BLaER1 (cell line): ENCODE data around the gene HYAL3.

Source experiments
- H3K27ac ChIP-seq: shearing (Covaris generic); formaldehyde crosslinking; 2 replicates; pipeline ENCODE4 v1.8.1; 2022
- H3K27me3 ChIP-seq: shearing (Covaris generic); formaldehyde crosslinking; 2 replicates; pipeline ENCODE4 v1.8.1; 2022
- H3K36me3 ChIP-seq: shearing (Covaris generic); formaldehyde crosslinking; 2 replicates; pipeline ENCODE4 v1.8.1; 2022
- H3K4me1 ChIP-seq: shearing (Covaris generic); formaldehyde crosslinking; 2 replicates; pipeline ENCODE4 v1.8.1; 2022
- H3K4me2 ChIP-seq: shearing (Covaris generic); formaldehyde crosslinking; 2 replicates; pipeline ENCODE4 v1.8.1; 2022
- H3K4me3 ChIP-seq: shearing (Covaris generic); formaldehyde crosslinking; 2 replicates; pipeline ENCODE4 v1.8.1; 2022
- H3K9ac ChIP-seq: shearing (Covaris generic); formaldehyde crosslinking; 2 replicates; pipeline ENCODE4 v1.8.1; 2022
- H3K9me3 ChIP-seq: shearing (Covaris generic); formaldehyde crosslinking; 2 replicates; pipeline ENCODE4 v1.8.1; 2022
- H4K20me1 ChIP-seq: shearing (Covaris generic); formaldehyde crosslinking; 2 replicates; pipeline ENCODE4 v1.8.1; 2022
- Cebpa-rat ChIP-seq: shearing (Covaris generic); IDR thresholded peaks from 2 replicates; pipeline ENCODE4 v1.8.1; 2022

HYAL3 gene

DNA sequence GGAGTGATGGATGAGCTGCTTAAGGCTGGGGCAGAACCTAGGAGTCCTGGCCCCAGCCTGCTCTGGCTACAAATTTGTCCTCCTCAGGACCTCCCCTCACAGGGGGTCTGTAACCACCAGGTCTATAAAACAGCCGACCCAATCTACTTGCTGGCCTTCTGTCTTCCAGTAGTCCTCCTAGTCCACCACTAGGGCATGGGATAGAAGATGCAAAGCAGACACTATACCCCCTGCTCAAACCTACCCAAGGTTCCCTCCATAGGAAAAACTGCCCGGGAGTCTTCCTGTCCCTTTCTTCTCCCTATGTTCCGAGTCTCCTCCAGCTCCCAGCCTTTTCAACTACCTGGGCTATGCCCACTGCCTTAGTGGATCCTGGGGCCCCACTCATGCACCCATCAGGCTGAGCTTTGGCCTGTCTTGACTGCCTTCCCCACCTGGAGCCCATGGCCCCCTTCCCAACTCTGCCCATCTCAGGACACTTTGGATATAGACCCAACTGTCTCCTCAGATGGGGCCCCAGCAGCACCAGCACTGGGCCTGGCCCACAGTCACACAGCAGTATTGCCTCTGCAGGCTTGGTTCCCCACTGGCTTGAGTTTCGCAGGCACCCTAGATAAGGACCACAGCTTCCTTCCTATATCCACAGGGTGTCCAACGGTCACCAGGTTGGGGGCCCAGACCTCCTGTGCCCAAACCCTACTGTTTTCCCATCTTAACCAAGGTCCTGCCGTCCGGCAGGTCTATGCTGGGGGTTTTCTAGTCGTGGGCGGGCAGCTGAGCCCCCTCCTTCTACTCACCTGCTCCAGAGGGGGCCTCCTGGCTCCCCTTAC, 1.1 kb downstream of the HYAL3 start:
- H3K27ac ChIP-seq = peak overlapping the region; percentile 82
- TF ChIP-seq Cebpa-rat = no peak
- H3K4me1 ChIP-seq = peaks cover 26% of the 10 kb centered on the region

DNA sequence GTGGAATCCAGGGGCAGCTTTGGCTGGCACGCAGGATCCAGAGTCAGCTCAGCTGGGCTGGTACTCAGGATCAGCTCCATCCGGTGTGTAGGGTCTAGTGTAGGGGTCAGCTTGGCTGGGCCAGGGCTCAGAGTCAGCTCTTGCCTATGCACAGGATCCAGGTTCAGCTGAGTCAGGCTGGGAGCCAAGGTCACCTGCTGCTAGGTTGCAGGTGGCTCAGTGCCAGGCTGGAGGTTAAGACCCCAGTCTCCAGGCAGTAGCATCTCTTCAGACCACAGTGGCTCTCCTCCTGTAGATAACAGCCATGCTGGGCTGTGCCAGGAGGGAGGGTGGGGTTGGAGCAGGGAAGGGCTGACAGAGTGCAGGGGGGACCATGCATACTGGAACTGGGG, 1.8 kb downstream of the HYAL3 start:
- Histone ChIP-seq H4K20me1 (0 out of 2 replicates have a peak, but pooled peaks cover 8% of the 10 kb centered on the region), H3K36me3 (peaks cover 8% of the 10 kb centered on the region; the same call in 1 of the 2 replicates), H3K27ac (no peak overlapping the region), H3K27me3 (no peaks in the 10 kb centered on the region), H3K4me2 (0 out of 2 replicates have a peak overlapping the region, but pooled peaks have one; percentile 96), H3K9me3 (no peaks in the 10 kb centered on the region), H3K4me3 (no peak overlapping the region), H3K9ac (no peak overlapping the region), H3K4me1 (peaks cover 32% of the 10 kb centered on the region)
- TF ChIP-seq Cebpa-rat = no peak

More for the DNA sequence above, 1.1 kb downstream of the HYAL3 start:
- H3K36me3 ChIP-seq = peaks cover 8% of the 10 kb centered on the region; the same call in 1 of the 2 replicates
- H3K27me3 ChIP-seq = no peaks in the 10 kb centered on the region
- H3K9ac ChIP-seq = peak overlapping the region; percentile 82; the same call in 1 of the 2 replicates
- no peaks in the 10 kb centered on the region for H3K9me3 ChIP-seq
- peak overlapping the region; percentile 78 for H3K4me3 ChIP-seq
- peak overlapping the region; percentile 96 for H3K4me2 ChIP-seq
- H4K20me1 ChIP-seq = 0 out of 2 replicates have a peak, but pooled peaks cover 8% of the 10 kb centered on the region

DNA sequence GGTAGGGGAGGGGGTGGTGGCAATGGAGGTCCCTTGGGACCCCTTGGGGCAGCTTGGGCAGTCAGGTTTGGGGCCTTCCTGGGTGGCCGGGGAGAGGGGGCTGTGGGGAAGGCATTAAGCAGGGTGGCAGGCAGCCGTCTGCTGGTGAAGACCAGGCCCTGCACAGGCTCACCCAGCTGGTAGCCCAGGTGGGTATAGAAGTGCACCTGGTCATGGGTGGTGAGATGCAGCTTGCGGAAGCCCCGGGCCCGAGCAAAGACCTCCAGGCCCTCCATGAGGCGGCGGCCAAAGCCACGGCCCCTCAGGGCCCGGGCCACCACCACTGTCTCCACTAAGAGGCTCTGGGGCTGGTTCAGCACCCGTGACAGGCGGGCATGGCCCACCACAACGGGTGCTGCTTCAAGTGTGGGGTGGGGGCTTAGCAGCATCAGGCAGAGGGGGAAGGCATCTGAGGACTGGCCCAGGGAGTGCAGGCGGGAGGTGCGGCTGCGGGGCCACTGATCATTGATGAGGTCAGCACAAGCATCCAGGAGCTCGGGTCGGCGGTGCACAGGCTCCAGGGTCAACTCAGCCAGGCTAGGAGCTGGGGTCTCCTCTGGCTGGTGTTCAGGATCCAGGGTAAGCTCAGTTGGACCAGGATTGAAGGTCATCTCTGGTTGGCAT, 2.4 kb downstream of the HYAL3 start:
- H3K9ac ChIP-seq = no peak overlapping the region
- no peak overlapping the region for H3K27ac ChIP-seq
- H3K9me3 ChIP-seq = no peaks in the 10 kb centered on the region
- no peaks in the 10 kb centered on the region for H3K27me3 ChIP-seq
- 0 out of 2 replicates have a peak, but pooled peaks cover 8% of the 10 kb centered on the region for H4K20me1 ChIP-seq
- no peak overlapping the region for H3K4me2 ChIP-seq
- TF ChIP-seq Cebpa-rat = no peak
- H3K4me3 ChIP-seq = no peak overlapping the region
- H3K4me1 ChIP-seq = peaks cover 32% of the 10 kb centered on the region
- peaks cover 8% of the 10 kb centered on the region; the same call in 1 of the 2 replicates for H3K36me3 ChIP-seq

DNA sequence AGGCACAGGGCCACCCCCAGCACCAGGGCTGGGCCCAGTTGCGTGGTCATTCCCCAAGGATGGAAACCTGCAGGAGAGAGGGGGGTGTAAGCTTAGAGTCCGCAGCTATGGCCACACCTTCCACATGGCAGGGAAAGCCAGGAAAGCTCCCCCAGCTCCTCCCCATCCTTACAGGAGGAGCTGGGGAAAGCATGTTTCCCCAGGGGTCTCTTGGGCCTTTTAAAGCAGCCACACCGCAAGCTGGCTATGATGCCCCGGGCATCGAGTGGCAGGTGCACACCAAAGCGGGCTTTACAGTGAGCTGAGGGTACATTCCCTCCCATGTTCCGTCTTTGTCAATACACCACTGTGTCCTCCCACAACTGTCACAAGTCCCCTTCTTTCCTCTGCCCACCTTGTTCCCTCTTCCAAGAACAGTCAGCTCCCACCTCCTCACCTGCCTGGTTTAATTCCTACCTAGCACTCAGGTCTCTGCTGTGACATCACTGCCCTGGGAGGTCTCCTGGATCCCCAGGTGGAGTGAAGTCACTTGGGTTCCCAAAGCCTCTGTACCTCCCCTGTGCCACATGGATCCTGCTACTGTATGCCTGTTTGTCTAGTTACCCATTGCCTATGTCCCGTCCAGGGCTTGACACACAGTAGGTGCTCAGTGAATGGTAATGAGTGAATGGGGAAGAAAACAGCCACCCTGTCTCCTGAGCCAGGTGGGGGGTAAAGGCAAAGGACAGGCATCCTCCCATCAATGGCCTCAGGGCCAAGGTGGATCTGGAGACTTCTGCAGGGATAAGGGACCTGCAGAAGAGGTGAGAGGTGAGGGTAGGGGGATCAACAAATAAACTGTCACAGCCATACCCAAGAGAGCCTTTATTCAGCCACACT, 3.4 kb downstream of the HYAL3 start:
- Histone ChIP-seq H3K9ac (no peak overlapping the region), H3K4me2 (no peak overlapping the region), H3K9me3 (no peaks in the 10 kb centered on the region), H4K20me1 (0 out of 2 replicates have a peak, but pooled peaks cover 8% of the 10 kb centered on the region), H3K27me3 (no peaks in the 10 kb centered on the region), H3K27ac (no peak overlapping the region), H3K4me1 (peaks cover 39% of the 10 kb centered on the region), H3K36me3 (peaks cover 8% of the 10 kb centered on the region), H3K4me3 (no peak overlapping the region)
- TF ChIP-seq Cebpa-rat = no peak

DNA sequence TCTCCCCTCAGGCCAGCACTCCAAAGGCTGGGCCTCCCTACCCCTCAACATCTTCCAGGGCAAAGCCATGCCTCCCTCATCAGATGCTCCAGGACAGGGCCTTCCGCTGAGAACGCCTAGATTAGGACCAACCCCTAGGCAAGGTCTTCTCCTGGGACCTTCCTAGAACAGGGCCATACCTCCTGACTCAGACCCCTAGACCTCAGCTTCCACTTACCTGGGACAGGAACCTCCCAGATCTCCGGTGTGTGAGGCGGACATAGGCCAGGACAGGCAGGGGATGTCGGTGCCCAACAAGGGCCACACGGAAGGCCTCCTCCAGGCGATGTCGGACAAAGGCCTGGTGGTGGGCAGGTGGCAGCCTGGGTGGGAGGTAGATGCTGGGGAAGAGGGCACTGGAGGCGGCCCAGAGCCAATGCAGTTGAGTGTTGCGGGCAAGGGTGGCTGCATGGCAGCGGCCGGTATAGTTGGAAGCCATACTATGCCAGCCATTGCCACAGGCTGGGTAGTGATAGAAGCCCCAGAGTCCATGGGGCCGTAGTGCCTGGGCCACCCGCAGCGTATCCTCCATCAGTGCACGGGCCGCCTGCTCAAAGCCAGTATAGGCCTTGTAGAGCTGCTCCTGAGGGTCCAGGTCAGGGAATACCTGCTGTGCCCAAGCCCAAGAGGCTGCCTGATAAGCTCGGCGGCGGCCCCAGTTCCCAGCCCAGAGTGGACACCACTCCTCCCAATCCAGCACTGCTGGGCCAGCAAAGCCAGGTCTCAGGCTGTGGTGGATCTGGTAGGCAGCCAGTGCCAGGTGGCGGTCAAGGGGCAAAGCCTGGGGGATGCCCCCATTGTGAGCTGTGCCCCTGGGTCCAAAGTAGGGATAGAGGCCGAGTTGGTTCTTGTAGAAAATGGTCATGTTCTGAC, 4.5 kb downstream of the HYAL3 start:
- Histone ChIP-seq H3K9me3 (no peaks in the 10 kb centered on the region), H3K27me3 (no peaks in the 10 kb centered on the region), H3K27ac (no peak overlapping the region), H3K4me2 (no peak overlapping the region), H3K36me3 (peaks cover 19% of the 10 kb centered on the region), H3K4me3 (no peak overlapping the region), H4K20me1 (peaks cover 8% of the 10 kb centered on the region; the same call in 1 of the 2 replicates), H3K9ac (no peak overlapping the region), H3K4me1 (peaks cover 37% of the 10 kb centered on the region)
- TF ChIP-seq Cebpa-rat = no peak

DNA sequence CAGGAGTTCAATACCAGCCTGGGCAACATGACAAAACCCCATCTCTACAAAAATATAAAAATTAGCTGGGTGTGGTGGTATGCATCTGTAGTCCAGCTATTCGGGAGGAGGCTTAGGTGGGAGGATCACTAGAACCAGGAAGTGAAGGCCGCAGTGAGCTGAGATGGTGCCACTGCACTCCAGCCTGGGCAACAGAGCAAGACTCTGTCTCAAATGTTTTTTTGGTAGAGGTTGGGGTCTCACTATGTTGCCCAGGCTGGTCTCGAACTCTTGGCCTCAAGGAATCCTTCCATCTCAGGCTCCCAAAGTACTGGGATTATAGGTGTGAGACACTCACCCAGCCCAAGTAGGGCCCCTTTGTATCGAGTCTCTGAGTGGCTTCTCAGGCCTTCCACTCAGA, 5.1 kb downstream of the HYAL3 start:
- no peak for TF ChIP-seq Cebpa-rat
- Histone ChIP-seq H3K4me3 (no peak overlapping the region), H3K9me3 (no peaks in the 10 kb centered on the region), H3K9ac (no peak overlapping the region), H3K4me2 (no peak overlapping the region), H3K36me3 (peaks cover 25% of the 10 kb centered on the region), H3K27me3 (no peaks in the 10 kb centered on the region), H4K20me1 (peaks cover 8% of the 10 kb centered on the region; the same call in 1 of the 2 replicates), H3K27ac (no peak overlapping the region), H3K4me1 (peaks cover 36% of the 10 kb centered on the region)

DNA sequence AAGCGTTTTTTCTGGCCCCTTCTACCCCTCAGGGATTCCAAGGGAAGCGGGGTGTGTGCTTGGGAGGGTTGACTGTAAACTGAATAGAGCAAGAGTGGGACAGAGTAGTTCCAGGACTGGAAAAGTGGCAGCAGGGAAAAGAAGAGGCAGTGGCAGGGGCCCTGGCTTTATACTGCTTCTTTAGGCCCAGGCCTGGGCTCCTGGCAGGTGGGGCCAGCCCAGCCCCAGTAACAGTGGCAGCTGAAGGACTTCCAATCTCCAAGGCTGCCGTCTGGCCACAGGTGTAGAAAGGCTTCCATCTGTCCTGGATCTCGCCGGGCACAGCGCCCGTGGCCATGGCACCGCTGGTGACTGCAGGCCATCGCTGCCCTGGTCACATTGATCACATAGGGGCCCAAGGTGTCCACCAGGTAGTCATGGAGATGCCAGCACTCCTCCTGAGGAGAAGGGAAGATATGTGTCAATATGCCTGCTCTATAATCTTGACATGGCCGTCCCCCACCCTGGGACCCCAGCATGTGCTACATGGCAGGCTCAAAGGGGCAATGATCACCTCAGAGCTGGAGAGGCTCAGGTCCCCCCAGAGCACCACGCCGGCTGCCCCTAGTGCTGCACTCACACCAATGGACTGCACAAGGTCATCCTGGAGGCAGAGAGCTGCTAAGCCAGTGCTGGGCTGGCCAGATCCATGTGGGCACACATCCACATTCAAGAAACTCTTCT, 6.0 kb downstream of the HYAL3 start:
- Histone ChIP-seq H4K20me1 (peaks cover 4% of the 10 kb centered on the region; the same call in 1 of the 2 replicates), H3K4me3 (peak overlapping the region; percentile 97), H3K27ac (peak overlapping the region; percentile 83), H3K4me2 (peak overlapping the region; percentile 93), H3K27me3 (no peaks in the 10 kb centered on the region), H3K9me3 (no peaks in the 10 kb centered on the region), H3K4me1 (peaks cover 31% of the 10 kb centered on the region), H3K36me3 (peaks cover 34% of the 10 kb centered on the region), H3K9ac (peak overlapping the region; percentile 84)
- TF ChIP-seq Cebpa-rat = no peak
